Neural progenitor cell (in vitro differentiated cells): ENCODE data around the gene NME2. TPM values are rescaled to one million over a fixed set of nuclear protein-coding genes. Genes with fewer than 3 reads are reported as not detected.

Source experiments
- DNase-seq: peaks from one replicate; pipeline ENCODE4 v3.0.0-alpha.2; 2016; ENCODE audit warnings: low spot score
- H2AFZ ChIP-seq: fragments of 200-600 bp; sonication (generic); replicated peaks from 2 replicates; pipeline ENCODE4 v1.6.1; 2016; ENCODE audit warnings: antibody characterized with exemption
- H3F3A ChIP-seq: fragments of 200-600 bp; sonication (generic); 2 replicates; pipeline ENCODE4 v1.6.1; 2016; ENCODE audit warnings: antibody characterized with exemption, low read depth
- H3K27ac ChIP-seq: fragments of 200-600 bp; sonication (generic); 2 replicates; pipeline ENCODE4 v1.5.1; 2016; ENCODE audit warnings: mild to moderate bottlenecking
- H3K27me3 ChIP-seq: fragments of 200-600 bp; sonication (generic); 2 replicates; pipeline ENCODE4 v1.6.1; 2016; ENCODE audit warnings: mild to moderate bottlenecking, moderate library complexity
- H3K36me3 ChIP-seq: fragments of 200-600 bp; sonication (generic); 2 replicates; pipeline ENCODE4 v1.5.1; 2016
- H3K4me1 ChIP-seq: fragments of 200-600 bp; sonication (generic); 2 replicates; pipeline ENCODE4 v1.6.1; 2016; ENCODE audit warnings: mixed run types
- H3K4me2 ChIP-seq: fragments of 200-600 bp; sonication (generic); 2 replicates; pipeline ENCODE4 v1.6.1; 2016
- H3K4me3 ChIP-seq: fragments of 200-600 bp; sonication (generic); 2 replicates; pipeline ENCODE4 v1.5.1; 2016
- H3K79me2 ChIP-seq: fragments of 200-600 bp; sonication (generic); 2 replicates; pipeline ENCODE4 v1.6.1; 2016; ENCODE audit warnings: low read depth
- H3K9ac ChIP-seq: fragments of 200-600 bp; sonication (generic); 2 replicates; pipeline ENCODE4 v1.6.1; 2016
- H3K9me3 ChIP-seq: fragments of 200-600 bp; sonication (generic); 2 replicates; pipeline ENCODE4 v1.5.1; 2016; ENCODE audit warnings: low read depth
- H4K20me1 ChIP-seq: fragments of 200-600 bp; sonication (generic); 2 replicates; pipeline ENCODE4 v1.6.1; 2016; ENCODE audit warnings: low read depth
- H3K27ac Mint-ChIP-seq: 3 replicates; pipeline ENCODE4 v1.8.0; 2021; ENCODE audit warnings: mixed read lengths
- H3K27me3 Mint-ChIP-seq: 2 replicates; pipeline ENCODE4 v1.8.0; 2022; ENCODE audit warnings: low read depth, mild to moderate bottlenecking, inconsistent platforms, moderate library complexity, mixed read lengths; ENCODE audit not compliant: insufficient read depth
- H3K36me3 Mint-ChIP-seq: 3 replicates; pipeline ENCODE4 v1.8.0; 2021; ENCODE audit warnings: mixed read lengths
- H3K4me1 Mint-ChIP-seq: 3 replicates; pipeline ENCODE4 v1.8.0; 2021; ENCODE audit warnings: mixed read lengths
- H3K4me3 Mint-ChIP-seq: 3 replicates; pipeline ENCODE4 v1.8.0; 2021; ENCODE audit warnings: mild to moderate bottlenecking, moderate library complexity, mixed read lengths
- H3K9me3 Mint-ChIP-seq: 3 replicates; pipeline ENCODE4 v1.8.0; 2020; ENCODE audit warnings: mixed read lengths
- CTCF ChIP-seq: fragments of 200-600 bp; sonication (generic); IDR thresholded peaks from 2 replicates; pipeline ENCODE4 v1.5.1; 2017; ENCODE audit warnings: antibody characterized with exemption, mild to moderate bottlenecking
- EZH2 ChIP-seq: fragments of 200-600 bp; sonication (generic); IDR thresholded peaks from 2 replicates; pipeline ENCODE4 v1.6.1; 2017; ENCODE audit warnings: antibody characterized with exemption, mild to moderate bottlenecking, moderate library complexity
- EZH2phosphoT487 ChIP-seq: fragments of 200-600 bp; sonication (generic); IDR thresholded peaks from 2 replicates; pipeline ENCODE4 v1.6.1; 2017; ENCODE audit warnings: antibody characterized with exemption
- total RNA-seq: library from RNA; depleted of rRNA; stranded (reverse); fragments of >200 nt; gene quantifications from 2 replicates; pipeline ENCODE4 v1.2.3, GENCODE V29; 2015; ENCODE audit warnings: low replicate concordance

NME2 gene
- total RNA-seq, 1 donor from 2014 or later = 287 TPM

- no peaks in the 10 kb centered on the region for H3K27me3 ChIP-seq
- no peaks in the 10 kb centered on the region for H3K9me3 ChIP-seq
- H3K27me3 Mint-ChIP-seq = no peaks in the 10 kb centered on the region
- no peak overlapping the region for H3K27ac Mint-ChIP-seq
- no peaks in the 10 kb centered on the region for H4K20me1 ChIP-seq
- peak overlapping the region; percentile 96 for H2AFZ ChIP-seq
- peaks cover 12% of the 10 kb centered on the region for H3K36me3 Mint-ChIP-seq
- peak overlapping the region; percentile 71 for H3K4me3 ChIP-seq
- no peaks in the 10 kb centered on the region for H3K9me3 Mint-ChIP-seq
- peak overlapping the region; percentile 86 for H3K4me2 ChIP-seq
- H3K36me3 ChIP-seq = peaks cover 4% of the 10 kb centered on the region
- H3K9ac ChIP-seq = peak overlapping the region; percentile 75
- TF ChIP-seq CTCF (no peak), EZH2phosphoT487 (no peak), EZH2 (no peak)
- H3K4me1 ChIP-seq = peaks cover 16% of the 10 kb centered on the region
- DNase-seq = peak; percentile 15
- no peak overlapping the region for H3K4me3 Mint-ChIP-seq
- H3F3A ChIP-seq = peaks cover 12% of the 10 kb centered on the region
- H3K4me1 Mint-ChIP-seq = peaks cover 4% of the 10 kb centered on the region
- no peak overlapping the region for H3K27ac ChIP-seq
- peaks cover 55% of the 10 kb centered on the region for H3K79me2 ChIP-seq
These were observed 12.0 kb upstream of the NME2 start for GRCh38 chr17:51154176-51154575.

GRCh38 chr17:51155416-51155815 lies 10.8 kb upstream of the NME2 start:
- Histone ChIP-seq H3K9ac (no peak overlapping the region), H3K27me3 (no peaks in the 10 kb centered on the region), H3K27ac (no peak overlapping the region), H3K9me3 (no peaks in the 10 kb centered on the region), H2AFZ (no peak overlapping the region), H3K36me3 (peaks cover 4% of the 10 kb centered on the region), H3K4me1 (peaks cover 16% of the 10 kb centered on the region), H3K4me3 (no peak overlapping the region), H3K79me2 (peaks cover 57% of the 10 kb centered on the region), H4K20me1 (no peaks in the 10 kb centered on the region), H3K4me2 (peak overlapping the region; percentile 86), H3F3A (peaks cover 12% of the 10 kb centered on the region)
- H3K4me3 Mint-ChIP-seq = no peak overlapping the region
- peaks cover 4% of the 10 kb centered on the region for H3K4me1 Mint-ChIP-seq
- peaks cover 2% of the 10 kb centered on the region for H3K27me3 Mint-ChIP-seq
- H3K9me3 Mint-ChIP-seq = no peaks in the 10 kb centered on the region
- H3K36me3 Mint-ChIP-seq = peaks cover 19% of the 10 kb centered on the region
- no peak overlapping the region for H3K27ac Mint-ChIP-seq
- DNase-seq = no peak
- no peak for TF ChIP-seq EZH2phosphoT487
- TF ChIP-seq EZH2 = no peak
- no peak for TF ChIP-seq CTCF

- no peaks in the 10 kb centered on the region for H3K9me3 Mint-ChIP-seq
- H3K27ac ChIP-seq = no peak overlapping the region
- peaks cover 4% of the 10 kb centered on the region for H3K4me1 Mint-ChIP-seq
- no peaks in the 10 kb centered on the region for H4K20me1 ChIP-seq
- H3K27ac Mint-ChIP-seq = no peak overlapping the region
- H3K9me3 ChIP-seq = no peaks in the 10 kb centered on the region
- peaks cover 13% of the 10 kb centered on the region for H3K36me3 ChIP-seq
- peaks cover 2% of the 10 kb centered on the region for H3K27me3 Mint-ChIP-seq
- H3K4me3 Mint-ChIP-seq = no peak overlapping the region
- no peaks in the 10 kb centered on the region for H3K27me3 ChIP-seq
- no peak overlapping the region for H3K4me2 ChIP-seq
- H3K79me2 ChIP-seq = peaks cover 45% of the 10 kb centered on the region
- H3K4me1 ChIP-seq = peaks cover 6% of the 10 kb centered on the region
- TF ChIP-seq EZH2phosphoT487 (no peak), EZH2 (no peak), CTCF (no peak)
- no peak overlapping the region for H3K4me3 ChIP-seq
- no peak for DNase-seq
- H3F3A ChIP-seq = peaks cover under 1% of the 10 kb centered on the region
- no peak overlapping the region for H2AFZ ChIP-seq
- peaks cover 33% of the 10 kb centered on the region for H3K36me3 Mint-ChIP-seq
- H3K9ac ChIP-seq = no peak overlapping the region
These were observed 6.6 kb upstream of the NME2 start for GRCh38 chr17:51159604-51160003.
